Skin epidermis (tissue), 12 donors: ENCODE measurements around the gene PIK3C3.
A peak's percentile ranks its signal among the peaks of the same experiment; 100 is the strongest.

ENCODE experiments used
- H3K27ac ChIP-seq, 21 experiments: fragments of 200-600 bp; sonication (generic) in 11 of 21; one replicate each; pipeline ENCODE4 v1.5.0; 2020; ENCODE audit warnings: mild to moderate bottlenecking in 3 of 21, inconsistent platforms in 2 of 21, moderate library complexity in 2 of 21
- H3K4me3 ChIP-seq, 7 experiments: fragments of 200-600 bp; sonication (generic) in 2 of 7; one replicate each; pipeline ENCODE4 v1.5.0; 2020; ENCODE audit warnings: inconsistent platforms in 2 of 7, mild to moderate bottlenecking in 2 of 7, moderate library complexity in 1 of 7

PIK3C3 gene

DNA sequence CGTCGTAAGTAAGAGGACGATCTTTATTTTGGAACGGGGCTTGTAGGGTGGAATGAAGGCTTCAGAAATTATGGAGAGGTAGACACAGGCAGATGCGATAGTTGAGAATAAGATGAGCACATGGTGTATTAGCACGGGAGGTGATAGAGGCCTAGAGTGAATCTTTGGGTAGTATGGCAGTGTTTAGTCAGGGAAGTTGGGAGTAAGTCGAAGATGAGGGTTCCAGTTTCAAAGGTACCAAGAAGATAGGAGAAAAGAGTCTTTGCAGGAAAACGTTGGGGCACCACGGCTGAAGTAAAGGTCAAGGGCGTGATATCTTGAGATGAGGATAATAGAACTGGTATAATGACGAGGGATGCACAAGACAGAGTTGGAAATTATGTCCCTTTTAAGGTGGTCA, 654 bp downstream of the PIK3C3 start:
- Histone ChIP-seq H3K4me3 (peak overlapping the region; percentile 63 to 91 (median 87)), H3K27ac (peak overlapping the region; percentile 36 to 90 (median 81))

DNA sequence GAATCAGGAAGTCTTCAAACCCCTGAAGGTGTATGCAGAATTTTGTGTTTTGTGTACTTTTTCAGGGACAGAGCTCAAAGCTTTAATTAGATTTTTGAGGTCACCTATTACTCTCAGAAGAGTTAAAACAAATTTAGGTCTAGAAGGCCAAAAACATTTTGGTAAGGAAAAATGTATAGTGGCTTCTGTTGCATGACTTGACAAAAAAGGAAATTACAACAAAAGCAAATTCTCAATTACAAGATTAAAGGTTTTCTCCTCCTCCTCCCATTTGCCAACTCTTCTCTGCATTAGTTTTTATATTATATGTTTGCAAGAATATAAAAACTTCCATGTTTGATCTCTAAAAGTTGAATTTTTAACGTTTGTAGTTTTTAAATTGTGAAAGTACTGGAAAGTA, 4.0 kb downstream of the PIK3C3 start:
- Histone ChIP-seq H3K4me3 (no peak overlapping the region), H3K27ac (no peak overlapping the region)

DNA sequence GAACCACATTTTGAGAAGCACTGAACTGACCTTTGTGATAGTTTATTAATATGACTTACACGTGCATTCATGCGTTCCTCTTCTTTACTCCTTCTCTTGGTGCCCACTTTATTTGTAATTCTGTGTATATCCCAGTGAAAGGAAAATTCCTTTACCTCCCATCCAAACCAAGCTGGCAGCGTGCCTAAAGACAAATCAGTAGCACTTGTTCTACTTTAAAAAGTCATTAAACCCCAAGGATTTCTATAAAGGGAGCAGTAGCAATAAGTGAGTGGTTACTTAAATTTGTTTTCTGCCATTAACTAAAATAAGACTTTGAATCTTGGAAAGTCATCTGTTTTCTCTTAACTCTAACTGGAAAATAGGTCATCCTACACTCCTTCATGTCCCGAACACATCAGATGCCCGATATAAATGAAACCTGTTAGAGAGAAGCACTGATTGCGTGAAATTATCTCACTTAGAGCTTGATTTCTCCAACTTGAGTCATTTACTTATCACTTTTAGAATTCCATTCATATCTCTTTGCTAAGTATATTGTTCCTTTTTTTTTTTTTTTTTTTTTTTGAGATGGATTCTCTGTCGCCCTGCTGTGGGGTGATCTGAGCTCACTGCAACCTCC, 10.7 kb downstream of the PIK3C3 start:
- Histone ChIP-seq H3K4me3 (no peak overlapping the region), H3K27ac (no peak overlapping the region)

DNA sequence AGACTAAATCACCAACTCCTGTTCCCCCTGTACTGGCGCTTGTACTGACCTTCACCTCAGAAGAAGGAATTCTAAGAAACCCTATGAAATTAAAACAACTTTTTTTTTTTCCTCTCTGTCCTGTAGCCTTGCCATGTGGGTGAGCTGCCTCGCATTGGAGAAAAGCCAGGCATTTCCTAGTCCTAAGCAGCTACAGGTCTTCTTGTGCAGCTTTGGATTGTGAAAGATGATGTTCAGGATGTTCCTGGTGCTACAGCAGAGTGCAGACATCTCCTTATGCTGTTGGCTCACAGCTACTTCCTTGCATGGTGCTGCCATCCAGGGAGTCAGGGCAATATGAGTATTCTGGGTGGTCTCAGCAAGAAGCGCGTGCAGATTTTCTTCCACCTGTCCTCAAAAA, 11.9 kb downstream of the PIK3C3 start:
- no peak overlapping the region for H3K4me3 ChIP-seq
- no peak overlapping the region for H3K27ac ChIP-seq

DNA sequence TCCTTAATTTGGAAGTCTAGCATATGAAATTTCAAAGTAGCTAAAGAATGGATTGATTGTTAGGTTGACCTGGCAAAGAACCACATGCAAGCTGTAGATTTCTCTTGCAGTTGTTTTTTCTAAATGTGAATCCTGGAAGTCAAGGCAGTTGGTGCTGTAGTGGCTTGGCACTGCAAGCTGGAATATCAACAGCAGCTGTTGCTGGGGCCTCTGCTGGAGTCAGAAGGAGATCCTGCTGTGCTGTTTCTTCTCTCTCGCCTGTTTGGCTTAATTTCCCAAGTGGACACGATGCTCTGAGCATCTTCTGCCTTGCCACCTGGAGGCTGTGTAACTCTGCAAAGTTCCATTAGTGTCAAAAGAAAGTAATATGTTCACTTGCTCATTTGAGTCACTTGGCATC, 12.6 kb downstream of the PIK3C3 start:
- no peak overlapping the region for H3K27ac ChIP-seq
- H3K4me3 ChIP-seq: no peak overlapping the region

DNA sequence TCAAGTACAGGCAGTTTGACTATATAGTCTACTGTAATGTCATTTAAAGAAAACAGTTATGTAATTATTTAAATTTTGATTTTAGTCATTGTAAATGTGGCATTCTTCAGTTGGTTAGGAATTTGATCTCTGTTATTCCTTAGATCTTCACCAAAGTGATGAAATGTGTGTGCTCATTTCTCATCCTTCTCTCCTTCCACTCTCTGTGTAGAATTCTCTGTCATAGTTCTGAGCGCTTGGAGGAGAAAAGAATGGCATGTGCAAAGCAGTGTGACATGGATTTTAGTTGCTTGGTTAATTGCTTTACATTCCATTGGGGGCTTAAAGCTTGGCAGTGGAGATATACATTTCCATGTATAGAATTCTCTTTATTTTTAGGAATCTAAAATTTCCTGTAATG, 14.8 kb downstream of the PIK3C3 start:
- no peak overlapping the region for H3K4me3 ChIP-seq

DNA sequence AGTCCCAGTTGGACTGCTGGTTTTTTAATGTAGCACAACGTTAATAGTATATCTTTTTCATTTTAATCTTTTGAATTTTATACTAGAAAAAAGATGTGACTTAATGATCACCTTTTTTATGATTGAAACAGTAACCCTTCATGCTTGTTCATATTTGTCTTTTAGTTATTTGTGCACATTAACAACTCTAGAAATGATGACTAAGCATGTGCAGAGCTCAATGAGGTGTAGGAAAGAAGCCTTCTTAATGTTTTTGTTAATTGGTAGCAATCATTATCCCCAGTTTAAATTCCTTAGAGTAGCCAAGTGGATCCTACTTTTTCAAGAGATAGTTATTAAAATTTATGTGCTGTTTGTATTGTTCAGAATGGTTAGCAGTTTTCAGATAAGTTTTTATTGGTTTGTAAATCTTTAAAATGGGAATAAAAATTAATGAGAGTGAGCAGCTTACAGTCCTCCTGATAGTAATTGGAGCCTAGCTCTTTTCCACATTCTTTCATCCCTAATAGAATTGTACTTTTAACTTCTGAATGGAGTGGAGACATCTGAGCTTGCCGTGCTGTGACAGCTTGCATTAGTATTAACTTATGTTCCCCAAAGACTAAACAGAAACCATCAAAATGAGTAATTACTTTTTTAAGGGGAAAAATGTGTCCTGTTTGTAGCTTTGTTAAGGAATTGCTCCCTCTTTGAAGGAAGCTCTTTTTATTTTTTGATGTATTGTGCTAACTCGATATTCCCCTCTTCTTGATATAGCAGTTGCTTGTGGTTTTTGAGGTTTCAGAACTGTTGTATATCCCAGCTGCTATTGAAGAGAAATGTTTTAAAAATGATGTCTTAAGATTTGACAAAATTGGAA, 17.3 kb downstream of the PIK3C3 start:
- Histone ChIP-seq H3K27ac (no peak overlapping the region), H3K4me3 (no peak overlapping the region)

More for the DNA sequence above, 14.8 kb downstream of the PIK3C3 start:
- no peak overlapping the region for H3K27ac ChIP-seq

DNA sequence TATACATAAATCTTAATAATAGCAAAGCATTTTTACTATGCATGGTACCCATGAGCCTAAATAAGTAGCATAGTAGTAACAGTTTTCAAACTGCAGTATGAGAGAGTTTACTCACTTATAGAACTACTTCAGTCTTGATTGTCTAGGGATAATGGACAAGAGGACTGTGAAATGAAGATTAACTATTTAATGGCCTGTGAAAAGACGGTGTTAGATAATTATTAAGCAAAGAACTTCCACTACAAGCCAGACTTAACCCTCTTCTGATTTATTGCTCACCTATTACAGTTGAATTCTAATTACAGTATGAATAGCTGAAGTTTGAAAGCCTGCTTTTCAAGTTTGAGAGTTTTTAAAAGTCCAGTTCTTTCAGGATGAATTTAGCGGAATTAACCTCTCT, 18.9 kb downstream of the PIK3C3 start:
- H3K4me3 ChIP-seq: no peak overlapping the region

DNA sequence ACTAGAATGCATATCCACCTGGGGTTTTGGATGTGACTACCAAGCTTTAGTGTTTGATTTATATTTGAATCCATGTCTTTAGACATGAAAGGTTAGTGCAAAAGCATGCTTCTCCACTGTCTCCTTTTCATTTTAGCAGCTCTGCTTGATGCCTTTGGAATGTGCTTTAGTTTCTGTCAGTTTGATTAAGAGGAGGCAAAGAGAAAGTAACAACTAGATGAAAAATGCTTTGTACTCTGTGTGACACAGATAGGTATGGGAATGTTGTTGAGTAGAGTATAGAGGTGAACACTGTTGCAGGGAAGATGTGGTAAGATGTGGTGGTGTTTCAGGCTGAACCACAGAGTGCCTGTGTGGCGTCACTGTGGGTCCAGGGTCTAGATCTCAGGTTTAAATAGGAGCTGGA, 19.8 kb downstream of the PIK3C3 start:
- no peak overlapping the region for H3K4me3 ChIP-seq
- H3K27ac ChIP-seq: no peak overlapping the region

More for the DNA sequence above, 18.9 kb downstream of the PIK3C3 start:
- H3K27ac ChIP-seq: no peak overlapping the region

DNA sequence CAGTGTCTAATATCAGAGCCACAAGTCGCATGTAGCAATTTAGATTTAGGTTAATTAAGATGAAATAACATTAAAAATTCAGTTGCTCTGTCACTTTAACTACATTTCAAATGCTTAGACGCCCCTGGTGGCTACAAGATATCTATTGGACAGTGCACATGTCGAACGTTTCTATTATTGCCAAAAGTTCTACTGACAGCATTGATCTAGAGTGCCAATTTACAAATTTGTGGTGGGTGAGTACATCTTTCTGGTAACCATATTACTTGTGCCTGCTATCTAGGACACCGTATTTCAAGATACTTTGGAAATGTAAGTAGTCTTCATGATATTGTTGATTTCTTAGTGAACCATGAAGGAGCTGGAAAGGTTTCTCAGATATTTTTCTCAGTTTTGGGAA, 20.2 kb downstream of the PIK3C3 start:
- no peak overlapping the region for H3K4me3 ChIP-seq
- no peak overlapping the region for H3K27ac ChIP-seq

DNA sequence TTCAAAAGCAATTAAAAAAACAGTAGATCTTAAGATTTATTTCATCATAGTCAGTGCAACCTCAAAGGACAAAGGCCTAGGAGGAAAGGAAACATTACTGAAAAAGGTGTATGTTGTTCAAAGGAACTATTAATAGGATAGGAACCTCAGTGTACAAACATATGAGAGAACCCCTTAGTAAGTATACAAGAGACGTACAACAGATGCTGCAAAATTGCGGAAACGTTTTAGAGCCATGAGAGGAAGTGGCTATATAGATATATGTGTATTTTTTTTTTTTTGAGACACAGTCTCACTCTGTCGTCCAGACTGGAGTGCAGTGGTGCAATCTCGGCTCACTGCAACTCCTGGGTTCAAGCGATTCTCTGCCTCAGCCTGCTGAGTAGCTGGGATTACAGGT, 22.2 kb downstream of the PIK3C3 start:
- H3K4me3 ChIP-seq: no peak overlapping the region
- H3K27ac ChIP-seq: no peak overlapping the region

DNA sequence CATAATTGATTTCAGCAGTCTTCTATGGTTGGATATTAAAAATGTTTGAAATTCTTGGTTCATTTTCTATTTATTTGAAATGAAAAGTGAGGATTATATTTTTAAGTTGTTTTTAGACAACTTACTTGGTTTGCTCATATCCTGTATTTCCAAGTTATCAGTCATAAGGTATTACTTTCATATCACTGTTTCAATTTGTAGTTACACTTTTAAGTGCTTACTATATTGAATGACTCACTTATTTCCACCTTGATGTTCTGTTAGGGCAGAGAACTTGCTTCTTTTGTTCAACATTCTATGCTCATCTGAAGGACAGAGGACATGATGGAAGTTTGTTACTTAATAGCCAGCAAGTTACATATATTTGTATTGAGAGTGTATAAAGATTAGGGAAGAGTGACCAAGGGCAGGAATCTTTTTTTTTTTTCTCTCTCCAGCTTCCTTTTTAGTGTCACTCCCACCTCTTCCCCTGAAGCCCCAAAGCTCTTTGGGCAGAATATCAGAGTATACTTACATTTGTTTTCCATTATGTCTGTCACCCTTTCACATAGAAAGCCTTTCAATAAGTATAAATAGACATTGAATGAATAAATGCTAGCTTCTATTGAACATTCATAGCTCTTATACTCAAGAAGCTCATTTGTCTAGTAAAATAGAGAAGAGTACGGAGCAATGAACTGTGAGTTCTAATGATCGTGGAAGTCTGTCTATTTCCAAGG, 28.1 kb downstream of the PIK3C3 start:
- no peak overlapping the region for H3K27ac ChIP-seq
- H3K4me3 ChIP-seq: no peak overlapping the region

DNA sequence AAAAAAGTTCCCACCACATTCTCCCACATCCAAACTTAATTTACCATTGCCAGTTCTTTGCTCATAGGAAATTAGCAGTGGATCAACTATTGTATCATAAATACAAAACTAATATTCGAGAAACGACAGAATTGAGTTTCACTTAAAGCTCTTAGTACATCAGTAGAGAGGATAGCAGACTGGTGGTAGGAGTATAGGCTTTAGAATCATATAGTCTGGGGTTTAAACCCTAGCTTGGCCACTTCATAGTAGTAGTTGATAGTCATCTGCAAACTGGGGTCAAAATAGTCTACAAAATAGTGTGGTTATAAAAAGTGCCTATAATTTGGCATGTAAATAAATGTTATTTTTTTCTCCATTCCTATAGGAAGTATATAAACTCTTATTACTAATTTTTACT, 30.9 kb downstream of the PIK3C3 start:
- H3K4me3 ChIP-seq: no peak overlapping the region
- no peak overlapping the region for H3K27ac ChIP-seq

DNA sequence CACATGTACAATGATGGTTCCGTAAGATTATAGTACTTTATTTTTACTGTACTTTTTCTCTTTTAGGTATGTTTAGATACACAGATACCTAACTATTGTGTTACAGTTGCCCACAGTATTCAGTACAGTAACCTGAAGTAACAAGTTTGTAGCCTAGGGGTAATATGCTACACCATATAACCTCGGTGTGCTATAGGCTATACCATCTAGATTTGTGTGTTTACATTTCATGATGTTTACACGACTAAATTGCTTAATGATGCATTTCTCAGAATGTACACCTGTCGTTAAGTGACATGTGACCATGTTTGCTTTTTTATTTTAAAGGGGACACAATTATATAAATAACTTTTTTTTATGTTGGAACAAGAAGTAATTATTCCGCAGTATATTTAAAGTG, 34.5 kb downstream of the PIK3C3 start:
- no peak overlapping the region for H3K27ac ChIP-seq

DNA sequence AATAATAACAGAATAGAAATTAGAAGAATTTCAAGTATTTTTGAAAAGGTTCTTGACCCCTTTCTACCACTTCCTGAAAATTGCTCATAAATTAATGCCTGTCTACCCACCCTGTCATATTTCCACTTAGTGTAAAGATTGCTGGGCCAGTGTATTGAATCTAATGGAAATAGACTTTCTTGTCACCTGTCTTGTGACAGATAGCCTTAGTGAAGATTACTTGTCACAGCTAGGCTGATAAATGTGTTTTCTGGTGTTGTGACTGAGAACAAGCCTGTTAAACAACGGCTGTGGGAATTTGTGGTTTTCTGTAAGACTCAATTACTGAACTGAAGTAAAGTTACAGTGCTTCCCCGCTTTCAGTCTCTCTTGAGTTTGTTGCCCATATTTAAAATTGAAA, 37.0 kb downstream of the PIK3C3 start:
- Histone ChIP-seq H3K27ac (no peak overlapping the region), H3K4me3 (no peak overlapping the region)

More for the DNA sequence above, 34.5 kb downstream of the PIK3C3 start:
- no peak overlapping the region for H3K4me3 ChIP-seq

DNA sequence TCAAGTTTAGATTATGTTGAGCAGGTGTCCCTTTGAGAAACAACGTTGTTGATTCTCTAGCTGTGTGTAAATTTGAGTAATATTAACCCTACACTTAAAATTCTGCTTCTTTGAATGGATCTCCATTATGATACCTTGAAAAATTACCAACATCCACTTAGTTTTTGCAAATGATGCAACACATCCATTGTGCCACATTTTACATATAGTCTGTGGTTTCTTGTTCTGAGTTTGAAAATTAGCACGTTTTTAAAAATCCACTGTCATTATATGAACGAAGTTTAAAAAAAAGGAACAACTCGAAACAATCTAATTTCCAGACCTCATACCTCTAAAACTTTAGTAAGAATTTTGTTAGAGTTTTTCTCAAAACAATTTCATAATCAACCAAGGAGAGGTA, 37.7 kb downstream of the PIK3C3 start:
- no peak overlapping the region for H3K27ac ChIP-seq
- no peak overlapping the region for H3K4me3 ChIP-seq

DNA sequence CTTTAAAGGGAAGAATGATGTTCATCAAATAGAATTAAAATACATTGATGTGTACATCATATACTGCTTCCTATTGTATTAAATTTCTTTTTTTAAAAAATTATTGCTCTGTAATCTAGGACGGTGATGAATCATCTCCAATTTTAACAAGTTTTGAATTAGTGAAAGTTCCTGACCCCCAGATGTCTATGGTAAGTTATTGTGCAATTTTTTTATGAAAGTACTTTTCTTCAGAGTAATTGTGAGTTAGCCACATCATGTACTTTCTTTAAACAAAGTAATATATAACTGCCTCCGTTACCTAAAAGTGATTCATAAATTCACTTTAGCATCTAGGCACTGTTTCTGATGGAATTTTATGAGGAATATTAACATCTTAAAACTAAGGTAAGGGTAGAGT, 38.1 kb downstream of the PIK3C3 start:
- Histone ChIP-seq H3K4me3 (no peak overlapping the region), H3K27ac (no peak overlapping the region)

DNA sequence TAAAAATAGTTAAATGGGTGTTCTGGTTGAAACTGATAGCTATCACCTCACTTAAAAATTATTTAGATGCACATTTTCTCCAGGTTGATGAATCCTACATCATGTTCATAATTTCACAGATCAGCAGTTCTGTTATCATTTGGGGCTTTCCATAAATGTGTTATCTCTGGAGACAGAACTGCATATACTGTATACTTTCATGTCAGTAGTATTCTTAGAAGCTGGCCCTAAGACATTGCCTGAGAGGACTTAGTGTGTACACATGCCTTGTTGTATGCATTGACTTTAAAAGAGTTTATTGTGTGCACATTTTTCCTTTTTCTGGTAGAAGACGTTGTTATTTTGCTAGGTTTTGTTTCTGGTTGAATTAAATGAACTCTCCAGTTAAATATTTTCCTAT, 41.0 kb downstream of the PIK3C3 start:
- no peak overlapping the region for H3K27ac ChIP-seq
- H3K4me3 ChIP-seq: no peak overlapping the region

DNA sequence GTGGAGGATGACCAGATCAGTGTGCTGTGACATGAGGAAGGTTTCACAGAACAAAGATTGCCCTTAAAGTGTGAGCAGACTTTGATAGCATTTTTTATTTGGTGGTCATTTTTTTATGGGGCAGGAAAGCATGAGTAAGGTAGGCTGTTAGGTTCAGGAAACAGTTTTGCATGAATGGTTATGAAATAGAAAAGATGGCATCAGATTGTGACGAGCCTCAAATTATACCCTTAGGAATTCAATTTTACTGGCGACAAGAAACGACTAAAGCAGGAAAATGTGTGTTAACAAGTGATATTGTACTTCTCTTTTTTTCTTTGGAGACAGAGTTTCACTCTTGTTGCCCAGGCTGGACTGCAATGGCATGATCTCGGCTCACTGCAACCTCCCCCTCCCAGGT, 44.7 kb downstream of the PIK3C3 start:
- Histone ChIP-seq H3K27ac (no peak overlapping the region), H3K4me3 (no peak overlapping the region)

DNA sequence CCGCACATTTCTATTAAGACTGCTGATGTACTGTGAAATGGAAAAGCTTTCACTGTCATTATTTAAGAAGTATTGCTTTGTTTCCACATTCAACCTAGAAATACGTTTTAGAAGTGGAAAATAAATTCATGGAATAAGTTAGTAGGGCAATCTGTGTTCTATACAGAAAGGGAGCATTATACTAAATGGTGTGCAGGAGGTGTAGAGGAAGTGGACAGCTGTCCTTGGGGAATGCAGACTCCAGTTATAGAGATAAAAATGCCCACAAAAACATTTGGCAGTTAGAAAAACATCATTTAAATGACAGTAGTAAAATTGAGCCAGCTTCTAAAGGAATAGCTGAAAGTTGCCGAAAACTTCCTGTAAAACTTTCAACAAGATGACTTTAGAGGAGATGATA, 46.8 kb downstream of the PIK3C3 start:
- Histone ChIP-seq H3K4me3 (no peak overlapping the region), H3K27ac (no peak overlapping the region)

DNA sequence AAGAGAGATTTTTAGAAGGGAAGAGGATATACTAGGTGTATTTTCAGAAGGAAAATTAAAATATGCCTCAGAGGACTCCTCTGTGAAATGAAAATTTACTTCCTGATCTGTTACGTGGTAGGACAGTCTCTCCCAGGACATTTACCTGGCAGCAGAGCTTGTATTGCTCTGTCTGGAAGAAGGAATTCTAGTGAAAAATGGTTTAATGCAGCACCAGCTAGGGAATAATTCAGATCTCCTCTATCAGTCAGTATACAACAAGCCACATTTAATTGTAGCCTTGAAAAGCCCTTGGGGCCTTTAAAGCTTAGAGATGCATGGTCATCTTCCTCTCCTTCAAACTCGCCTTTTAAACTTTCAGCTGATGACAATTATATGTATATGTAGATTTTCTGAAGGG, 49.6 kb downstream of the PIK3C3 start:
- Histone ChIP-seq H3K27ac (no peak overlapping the region), H3K4me3 (no peak overlapping the region)
